Kidney (tissue), 14 donors: Measurements from ENCODE around the gene MEP1A. TPM values are rescaled to one million over a fixed set of nuclear protein-coding genes. Genes with fewer than 3 reads are reported as not detected.
A peak's percentile ranks its signal among the peaks of the same experiment; 100 is the strongest.
"Not testable (repeated sequence)": the region's sequence is repeated elsewhere in the genome, so short reads cannot be mapped to it uniquely, and the experiment has no call there.

Source experiments
- DNase-seq, 5 donors: peaks; one replicate each; pipeline ENCODE4 v3.0.0-alpha.2; 2013 to 2020
- FAIRE-seq: peaks from 2 replicates; lab custom pipeline; 2012; peaks lifted over from hg19 to GRCh38; lab: Jason Lieb, UNC
- H3K27ac ChIP-seq, 2 donors: one replicate each; pipeline ENCODE4 v1.7.0; 2013; ENCODE audit warnings: low read depth in 2 of 2, low read length in 2 of 2, inconsistent platforms in 1 of 2
- H3K27me3 ChIP-seq: one replicate; pipeline ENCODE4 v1.7.1; 2013; ENCODE audit warnings: low read length, inconsistent platforms; ENCODE audit not compliant: control insufficient read depth, insufficient read depth
- H3K36me3 ChIP-seq, 3 donors: one replicate each; pipeline versions ENCODE4 v1.7.0 to v1.7.1; 2013; ENCODE audit warnings: low read length in 3 of 3, control low read depth in 1 of 3, inconsistent platforms in 1 of 3; ENCODE audit not compliant: insufficient read depth in 3 of 3, control insufficient read depth in 2 of 3
- H3K4me1 ChIP-seq, 3 donors: one replicate each; pipeline versions ENCODE4 v1.7.0 to v1.7.1; 2013; ENCODE audit warnings: low read length in 3 of 3, inconsistent platforms in 1 of 3, low read depth in 1 of 3; ENCODE audit not compliant: control insufficient read depth in 2 of 3, insufficient read depth in 2 of 3
- H3K4me3 ChIP-seq, 3 donors: one replicate each; pipeline versions ENCODE4 v1.7.0 to v1.8.1; 2013; ENCODE audit warnings: low read length in 3 of 3, control low read depth in 1 of 3, inconsistent platforms in 1 of 3
- H3K9ac ChIP-seq, 3 donors: one replicate each; pipeline versions ENCODE4 v1.7.0 to v1.7.1; 2013; ENCODE audit warnings: low read length in 3 of 3, control low read depth in 1 of 3, inconsistent platforms in 1 of 3
- H3K9me3 ChIP-seq, 3 donors: one replicate each; pipeline versions ENCODE4 v1.7.0 to v1.7.1; 2013; ENCODE audit warnings: low read length in 3 of 3, control low read depth in 1 of 3, inconsistent platforms in 1 of 3; ENCODE audit not compliant: control insufficient read depth in 2 of 3, insufficient read depth in 1 of 3
- intact Hi-C: fragments of 100-400 bp; cut with DNase I; formaldehyde crosslinking; loops from one replicate; pipeline ENCODE4 v1.11.1; 2022
- polyA plus RNA-seq: library from polyadenylated mRNA; stranded (reverse); fragments of 350-450 nt; fragmentation: Illumina TruSeq; extraction: RNeasy Lipid Tissue Mini Kit (QIAGEN cat#74804); gene quantifications from one replicate; pipeline ENCODE4 v1.2.3, GENCODE V29; 2014; ENCODE audit warnings: low read depth, low replicate concordance; ENCODE audit not compliant: insufficient read depth
- total RNA-seq: library from RNA; stranded (reverse); fragmentation: NEBNext Ultra II Directional; extraction: Animal tissue kit (Norgen Biotek cat#: 25700); gene quantifications from one replicate; pipeline ENCODE4 v1.2.1, GENCODE V29; 2021
- TF ChIP-seq, protein P1 (sequence below): IDR thresholded peaks from 3 replicates; pipeline ENCODE4 v1.5.1; 2012; ENCODE audit warnings: mild to moderate bottlenecking, moderate library complexity, borderline replicate concordance; ENCODE audit not compliant: insufficient read depth; ENCODE audit errors: extremely low read depth
- donor health status: control.
- donor health status: control.
- donor health status: control.
- donor health status: control.
- donor health status: control.
- donor health status: DM: yes; HTN: yes; CAD: no.
- donor health status: Normal renal cell carcinoma (clear cell type).

MEP1A gene
- total and polyA plus RNA-seq, 2 donors from 2014 or later, result 0.09 to 0.13 TPM

DNA sequence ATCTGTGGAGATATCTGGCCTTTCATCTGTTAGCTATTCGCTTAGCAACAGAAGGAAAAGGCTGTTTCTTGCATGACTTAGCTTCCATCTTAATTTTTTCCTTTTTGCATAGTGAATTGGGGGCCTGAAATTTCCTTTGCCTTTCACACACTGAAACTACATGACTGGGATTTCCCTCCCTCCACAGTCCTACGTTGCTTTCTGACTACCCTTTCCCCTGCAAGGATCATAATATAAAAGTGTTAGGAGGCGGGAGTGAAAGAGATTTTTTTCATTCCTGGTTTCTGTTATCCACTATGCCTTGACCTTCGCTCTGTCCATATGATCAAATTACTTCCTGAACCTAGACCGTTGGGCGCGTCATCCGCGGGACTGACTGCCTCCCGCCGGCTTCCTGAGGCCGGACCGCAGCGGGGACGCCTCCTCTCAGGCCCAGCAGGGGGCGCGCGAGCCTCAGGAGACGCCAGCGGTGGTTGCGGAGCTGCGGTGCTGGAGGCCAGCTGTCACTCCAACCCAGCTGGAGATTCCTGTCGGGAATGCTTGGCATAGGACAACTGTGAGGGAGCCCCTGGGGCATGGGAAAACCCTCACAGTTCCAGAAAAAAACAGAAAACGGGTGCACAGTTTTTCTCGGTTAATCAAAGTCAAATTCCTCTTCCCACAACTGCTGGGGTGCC lies 55.6 kb downstream of the MEP1A start:
- Histone ChIP-seq H3K27me3 (no peaks in the 10 kb centered on the region), H3K27ac (no peak overlapping the region), H3K4me1 (peaks cover 0 to 5% (median 0%) of the 10 kb centered on the region in 3 donors), H3K36me3 (no peaks in the 10 kb centered on the region), H3K9me3 (no peaks in the 10 kb centered on the region), H3K9ac (peak overlapping the region in 2 of 3 donors; percentile 16 to 56), H3K4me3 (peak overlapping the region in 2 of 3 donors; percentile 36 to 47)
- DNase-seq (peak; percentile 90 to 95 (median 90)), FAIRE-seq (no peak)
- TF ChIP-seq, protein P1, sequence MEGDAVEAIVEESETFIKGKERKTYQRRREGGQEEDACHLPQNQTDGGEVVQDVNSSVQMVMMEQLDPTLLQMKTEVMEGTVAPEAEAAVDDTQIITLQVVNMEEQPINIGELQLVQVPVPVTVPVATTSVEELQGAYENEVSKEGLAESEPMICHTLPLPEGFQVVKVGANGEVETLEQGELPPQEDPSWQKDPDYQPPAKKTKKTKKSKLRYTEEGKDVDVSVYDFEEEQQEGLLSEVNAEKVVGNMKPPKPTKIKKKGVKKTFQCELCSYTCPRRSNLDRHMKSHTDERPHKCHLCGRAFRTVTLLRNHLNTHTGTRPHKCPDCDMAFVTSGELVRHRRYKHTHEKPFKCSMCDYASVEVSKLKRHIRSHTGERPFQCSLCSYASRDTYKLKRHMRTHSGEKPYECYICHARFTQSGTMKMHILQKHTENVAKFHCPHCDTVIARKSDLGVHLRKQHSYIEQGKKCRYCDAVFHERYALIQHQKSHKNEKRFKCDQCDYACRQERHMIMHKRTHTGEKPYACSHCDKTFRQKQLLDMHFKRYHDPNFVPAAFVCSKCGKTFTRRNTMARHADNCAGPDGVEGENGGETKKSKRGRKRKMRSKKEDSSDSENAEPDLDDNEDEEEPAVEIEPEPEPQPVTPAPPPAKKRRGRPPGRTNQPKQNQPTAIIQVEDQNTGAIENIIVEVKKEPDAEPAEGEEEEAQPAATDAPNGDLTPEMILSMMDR, result peak; percentile 98
- intact Hi-C loops, result no loop called here

DNA sequence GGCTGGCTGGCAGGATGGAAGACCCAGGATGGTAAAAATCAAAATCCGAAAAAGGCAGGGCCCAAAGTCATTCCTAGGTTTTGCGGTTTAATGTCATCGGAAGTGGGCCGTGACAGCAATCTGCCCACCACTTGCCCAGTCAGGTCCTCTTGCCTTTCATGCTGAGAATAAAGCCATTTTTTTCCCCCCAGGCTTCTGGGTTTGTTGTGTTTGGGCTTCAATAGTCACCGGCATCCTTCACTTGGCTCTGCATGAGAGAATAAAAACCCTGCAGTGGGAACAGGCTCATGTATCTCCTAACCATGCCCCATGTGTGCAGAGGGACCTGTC lies 56.1 kb downstream of the MEP1A start:
- Histone ChIP-seq H3K9ac (no peak overlapping the region), H3K27ac (no peak overlapping the region), H3K36me3 (no peaks in the 10 kb centered on the region), H3K4me1 (peaks cover 0 to 5% (median 0%) of the 10 kb centered on the region in 3 donors), H3K9me3 (no peaks in the 10 kb centered on the region), H3K4me3 (no peak overlapping the region), H3K27me3 (no peaks in the 10 kb centered on the region)
- DNase-seq (peak in 2 of 5 donors; percentile 12 to 20), FAIRE-seq (no peak)
- intact Hi-C loops, result no loop called here
- TF ChIP-seq, protein P1, result no peak

DNA sequence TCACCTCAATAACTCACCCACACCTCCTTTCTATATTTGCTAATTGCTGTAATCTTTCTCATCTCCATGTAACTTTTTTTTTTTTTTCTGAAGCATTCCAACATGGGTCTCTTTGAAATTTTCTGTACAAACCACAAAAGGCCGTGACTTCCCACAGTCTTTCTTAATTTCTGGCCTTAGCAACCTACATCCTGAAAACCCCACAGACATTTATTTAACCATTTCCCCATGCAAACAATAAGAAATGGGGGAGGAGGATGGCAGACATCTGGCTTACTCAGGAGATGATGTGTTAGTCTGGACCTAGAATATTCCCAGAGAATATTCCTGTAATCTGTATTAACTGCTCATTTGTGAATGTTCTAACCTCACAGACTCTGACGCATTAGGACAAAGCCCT lies 57.6 kb downstream of the MEP1A start:
- DNase-seq, result no peak
- Histone ChIP-seq H3K9me3 (no peaks in the 10 kb centered on the region), H3K36me3 (no peaks in the 10 kb centered on the region), H3K4me3 (no peak overlapping the region), H3K27ac (no peak overlapping the region), H3K4me1 (peaks cover 0 to 5% (median 0%) of the 10 kb centered on the region in 3 donors), H3K9ac (no peak overlapping the region), H3K27me3 (no peaks in the 10 kb centered on the region)
- no peak for FAIRE-seq
- TF ChIP-seq, protein P1, result no peak
- intact Hi-C loops, result no loop called here

DNA sequence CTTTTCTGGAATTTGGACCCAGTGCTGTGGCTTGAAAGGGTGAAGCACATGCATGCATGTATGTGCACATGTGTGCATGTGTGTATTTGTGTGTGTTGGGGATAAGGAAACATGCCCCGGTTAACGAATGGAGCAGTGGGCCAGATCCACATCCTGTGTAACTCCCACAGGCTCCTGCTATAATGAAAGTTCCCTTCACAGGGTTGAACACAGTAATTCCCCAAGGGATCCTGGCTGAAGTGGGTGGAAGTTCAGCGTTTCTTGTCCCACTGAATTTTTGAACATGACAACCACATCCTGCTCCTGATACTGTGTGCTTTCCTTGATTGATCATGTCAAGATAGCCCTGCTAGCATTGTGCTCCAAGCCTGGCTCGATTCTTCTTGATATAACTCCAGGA lies 58.4 kb downstream of the MEP1A start:
- intact Hi-C loops, H3K4me3 ChIP-seq, H3K36me3 ChIP-seq, H3K27me3 ChIP-seq, DNase-seq, H3K4me1 ChIP-seq, H3K27ac ChIP-seq, H3K9ac ChIP-seq, H3K9me3 ChIP-seq, FAIRE-seq: not testable (repeated sequence)
